Measurements from ENCODE around the gene ARMH3. TPM values are rescaled to one million over a fixed set of nuclear protein-coding genes. Genes with fewer than 3 reads are reported as not detected.
A peak's percentile ranks its signal among the peaks of the same experiment; 100 is the strongest.

The ARMH3 gene
- total RNA-seq, 1 experiment from 2014 or later = 17.7 TPM

DNA sequence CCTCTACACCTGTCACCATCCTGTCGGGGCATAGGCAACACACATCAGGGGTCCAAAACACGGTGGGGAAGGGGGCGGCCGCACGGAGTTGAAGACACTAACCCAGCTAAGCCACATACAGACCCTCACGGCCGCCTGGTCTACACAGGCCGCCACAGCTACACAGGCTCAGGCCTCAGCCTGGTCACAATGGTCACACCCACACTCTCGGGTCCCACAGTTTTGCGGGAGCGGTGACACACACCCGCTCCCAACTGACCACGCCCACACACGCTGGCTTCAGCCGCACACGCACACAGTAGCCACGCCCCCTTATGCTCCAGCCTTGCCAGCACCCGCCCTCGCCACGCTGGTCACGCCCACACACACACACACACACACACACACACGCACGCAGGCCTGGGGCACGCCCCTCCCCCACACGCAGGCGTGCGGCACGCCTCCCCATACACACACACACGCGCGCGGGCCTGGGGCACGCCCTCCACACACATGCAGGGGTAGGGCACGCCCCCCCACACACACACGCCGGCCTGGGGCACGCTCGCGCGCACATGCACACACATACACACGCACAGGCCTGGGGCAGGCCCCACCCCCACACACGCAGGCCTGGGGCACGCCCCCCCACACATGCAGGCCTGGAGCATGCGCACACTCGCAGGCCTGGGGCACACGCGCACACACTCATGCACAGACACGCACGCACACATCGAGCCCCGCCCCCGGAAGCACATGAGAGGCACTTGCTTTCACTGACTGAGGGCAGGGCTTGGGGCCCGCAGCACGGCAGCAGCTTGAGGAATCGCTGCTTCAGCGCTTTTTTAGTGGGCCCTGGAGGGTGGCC lies 225.4 kb downstream of the ARMH3 start:
- DNase-seq (ENCODE audit: low spot score) = no peak

GRCh38 chr10:101829561-101830315 lies 226.2 kb downstream of the ARMH3 start:
- no peak for DNase-seq (ENCODE audit: low spot score)

DNA sequence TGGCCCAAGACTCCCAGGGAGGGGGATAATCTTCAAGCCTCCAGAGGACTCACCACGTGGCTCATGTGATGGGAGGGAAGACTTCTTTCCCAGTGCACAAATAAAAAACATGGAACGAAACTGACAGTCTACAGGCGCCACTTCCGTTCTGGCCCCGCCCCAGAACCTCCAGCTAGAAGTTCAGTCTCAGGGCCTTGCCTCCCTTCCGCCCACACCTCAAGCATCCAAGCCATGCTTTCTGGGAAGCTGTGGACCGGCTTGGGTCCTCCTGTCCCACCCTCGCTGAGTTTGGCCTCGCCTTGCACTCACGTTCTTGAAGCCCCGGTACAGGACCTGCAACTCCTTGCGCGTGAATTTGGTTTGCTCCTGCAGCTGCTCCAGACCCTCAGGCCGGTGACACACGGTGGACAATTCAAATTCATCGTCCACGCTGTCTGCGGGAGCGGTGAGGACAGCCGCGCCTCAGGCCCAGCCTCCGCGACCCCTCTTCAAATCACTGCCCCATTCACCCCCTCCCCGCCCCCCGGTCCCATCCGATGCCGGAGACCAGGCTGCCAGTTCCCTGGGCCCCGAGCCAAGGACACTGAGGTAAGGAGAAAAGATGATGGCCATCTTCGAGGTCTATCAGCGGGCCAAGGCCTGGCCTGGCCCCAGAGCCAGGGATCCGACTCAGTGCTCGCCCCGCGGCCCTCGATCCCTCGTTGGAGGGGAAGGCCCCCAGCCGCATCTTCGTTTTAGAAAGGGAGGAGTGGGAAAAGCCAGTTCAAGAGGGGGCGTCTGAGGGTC lies 227.0 kb downstream of the ARMH3 start:
- DNase-seq (ENCODE audit: low spot score) = no peak

DNA sequence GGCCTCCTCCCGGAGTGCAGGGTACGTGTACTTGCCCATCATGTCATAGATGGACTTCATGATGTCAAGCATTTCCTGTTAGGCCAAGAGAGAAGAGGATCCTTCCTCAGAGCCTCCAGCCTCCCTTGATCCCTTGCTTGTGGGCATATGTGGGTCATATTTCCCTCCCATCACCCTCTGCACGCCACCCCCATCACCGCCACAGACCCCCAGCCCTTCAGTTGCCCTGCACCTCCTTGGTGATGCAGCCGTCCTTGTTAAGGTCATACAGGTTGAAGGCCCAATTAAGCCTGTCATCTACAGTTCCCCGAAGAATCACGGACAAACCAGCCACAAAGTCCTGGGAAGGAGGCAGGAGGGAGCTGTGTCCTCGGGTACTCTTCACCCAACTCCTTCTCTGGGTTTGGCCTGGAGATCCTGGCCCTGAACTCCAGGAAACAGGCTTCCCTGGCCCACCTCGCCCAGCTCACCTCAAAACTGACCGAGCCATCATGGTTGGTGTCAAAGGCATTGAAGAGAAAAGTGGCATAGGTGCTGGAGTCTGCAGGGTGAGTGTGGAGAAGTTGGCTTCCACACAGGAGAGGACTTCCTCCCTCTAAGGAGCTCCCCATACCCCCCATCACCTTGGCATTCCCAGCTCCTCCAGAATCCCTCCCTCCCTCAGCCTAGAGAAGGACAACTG lies 227.9 kb downstream of the ARMH3 start:
- DNase-seq (ENCODE audit: low spot score) = no peak

GRCh38 chr10:101826852-101827434 lies 229.0 kb downstream of the ARMH3 start:
- DNase-seq (ENCODE audit: low spot score) = no peak

DNA sequence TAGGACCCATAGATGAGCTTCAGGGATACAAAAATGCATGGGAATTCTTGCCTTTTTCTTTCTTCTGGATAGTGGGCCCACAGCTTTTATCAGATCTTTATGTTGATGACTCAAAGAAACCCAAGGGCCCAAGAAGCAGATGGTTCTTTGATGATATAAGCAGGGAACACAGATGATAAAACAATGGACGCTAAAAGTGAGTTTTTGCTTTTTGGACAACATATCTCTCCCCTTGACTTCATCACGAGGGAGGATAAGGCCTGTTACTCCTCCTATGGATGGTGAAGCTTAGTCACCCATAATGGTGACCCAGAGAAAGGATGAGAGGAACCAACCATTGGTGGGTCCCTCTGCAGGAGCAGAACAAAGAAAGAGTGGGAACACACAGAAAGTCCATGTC lies 231.2 kb downstream of the ARMH3 start:
- DNase-seq (ENCODE audit: low spot score) = no peak

DNA sequence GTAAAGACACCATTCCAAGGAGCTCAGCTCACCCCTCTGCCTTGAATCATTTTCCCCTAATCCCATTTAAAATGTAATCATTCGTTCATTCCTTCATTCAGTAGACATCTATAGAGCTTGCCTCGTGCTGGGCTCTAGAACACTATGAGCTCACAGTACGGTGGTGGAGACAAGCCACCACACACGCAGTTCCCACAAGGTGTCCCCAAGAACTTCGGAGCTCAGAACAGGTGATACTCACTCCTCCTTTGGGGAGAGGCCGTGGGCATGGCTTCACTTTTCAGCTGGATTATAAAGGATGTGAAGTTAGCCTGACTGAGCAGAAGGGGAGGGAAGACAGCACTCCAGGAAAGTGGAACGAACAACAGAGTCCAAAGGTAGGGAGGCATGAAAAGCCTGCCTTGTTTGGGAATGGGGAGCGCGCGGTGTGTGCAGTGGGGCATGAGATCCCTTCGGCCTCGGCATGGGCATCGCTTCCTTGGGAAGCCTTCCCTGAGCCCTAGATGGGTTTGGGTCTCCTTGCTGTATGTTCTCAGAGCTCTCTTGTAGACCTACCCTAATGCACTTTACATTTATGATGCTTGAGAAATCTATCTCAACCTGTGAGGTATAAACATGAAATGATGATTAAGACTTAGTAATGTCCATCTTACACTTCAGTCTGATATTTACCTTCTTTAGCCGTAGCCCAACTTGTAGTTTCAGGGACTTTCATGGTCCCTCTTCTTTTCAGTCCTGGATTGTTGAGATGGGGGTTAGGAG lies 236.9 kb downstream of the ARMH3 start:
- no peak for DNase-seq (ENCODE audit: low spot score)

GRCh38 chr10:101818119-101818871 lies 237.7 kb downstream of the ARMH3 start, which contains the start of gene OGA:
Gene OGA, minus strand, starts transcription at chr10:101818444. Its CDS starts 422 bp downstream, at chr10:101818022.
- DNase-seq (ENCODE audit: low spot score) = peak; percentile 99

GRCh38 chr10:101817337-101818118 lies 238.4 kb downstream of the ARMH3 start:
- peak; percentile 92 for DNase-seq (ENCODE audit: low spot score)

- no peak for DNase-seq (ENCODE audit: low spot score)
Measured at GRCh38 chr10:101816913-101817336, 239.0 kb downstream of the ARMH3 start.

- DNase-seq (ENCODE audit: low spot score) = no peak
Measured at GRCh38 chr10:101816376-101816775, 239.6 kb downstream of the ARMH3 start.

DNA sequence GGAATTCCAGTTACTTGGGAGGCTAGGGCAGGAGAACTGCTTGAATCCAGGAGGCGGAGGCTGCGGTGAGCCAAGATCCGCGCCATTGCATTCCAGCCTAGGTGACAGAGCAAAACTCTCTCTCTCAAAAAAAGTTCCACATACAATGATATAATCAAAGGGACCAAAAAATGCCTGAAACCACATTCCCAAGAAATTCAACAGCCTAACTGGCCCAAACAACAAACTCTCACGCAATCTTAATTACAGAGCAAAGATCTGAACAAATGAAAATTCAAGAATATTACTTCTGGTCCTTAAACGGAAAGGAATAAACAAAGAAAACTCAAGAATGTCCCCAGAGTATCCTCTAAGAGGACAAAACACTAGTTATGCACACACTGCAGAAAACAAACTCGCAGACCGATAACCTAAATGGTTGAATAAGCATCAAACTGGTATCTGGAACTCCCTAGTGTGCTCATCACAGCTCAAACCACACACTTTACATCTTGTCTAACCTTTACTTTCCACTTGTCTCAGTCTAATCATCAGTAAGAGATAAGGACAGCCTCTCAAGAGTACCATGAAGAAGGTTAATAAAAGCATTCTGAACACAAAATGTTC lies 241.4 kb downstream of the ARMH3 start:
- DNase-seq (ENCODE audit: low spot score) = no peak

DNA sequence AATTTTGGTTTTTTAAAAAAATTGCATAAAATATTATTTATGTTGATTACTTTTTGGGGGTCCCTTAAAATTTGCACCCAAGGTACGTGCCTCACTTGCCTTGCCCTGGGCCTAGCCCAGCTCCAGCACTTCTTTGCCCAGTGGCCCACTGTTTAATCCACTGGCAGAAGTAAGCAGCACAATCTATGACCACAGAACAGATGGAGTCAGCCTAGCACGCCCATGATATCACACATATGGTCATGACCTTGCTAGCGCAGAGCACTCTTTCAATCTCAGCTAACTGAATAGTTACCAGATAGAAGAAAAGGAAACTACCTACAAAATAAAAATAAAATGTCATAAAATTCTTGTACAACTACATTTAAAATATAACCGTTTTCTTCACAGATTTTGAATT lies 243.4 kb downstream of the ARMH3 start:
- DNase-seq (ENCODE audit: low spot score) = no peak

DNA sequence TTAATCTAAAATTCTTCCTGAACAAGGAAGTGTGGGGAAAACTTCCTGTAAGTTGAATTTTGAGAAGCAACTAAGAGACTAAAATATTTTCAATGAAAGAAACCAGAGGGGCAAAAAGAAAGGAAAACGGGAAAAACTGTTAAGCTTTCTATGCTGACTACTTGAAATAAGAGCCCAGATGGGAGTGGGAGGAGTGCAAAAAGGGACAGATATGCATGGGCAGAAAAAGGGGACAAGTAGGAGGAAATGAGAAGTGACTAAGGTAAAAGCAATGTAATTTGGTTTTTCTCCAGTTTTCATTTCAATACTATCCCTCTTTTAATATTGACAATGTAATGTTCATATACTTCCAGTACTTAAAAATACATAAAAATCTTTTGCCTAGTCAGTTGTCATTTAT lies 248.8 kb downstream of the ARMH3 start:
- no peak for DNase-seq (ENCODE audit: low spot score)

DNA sequence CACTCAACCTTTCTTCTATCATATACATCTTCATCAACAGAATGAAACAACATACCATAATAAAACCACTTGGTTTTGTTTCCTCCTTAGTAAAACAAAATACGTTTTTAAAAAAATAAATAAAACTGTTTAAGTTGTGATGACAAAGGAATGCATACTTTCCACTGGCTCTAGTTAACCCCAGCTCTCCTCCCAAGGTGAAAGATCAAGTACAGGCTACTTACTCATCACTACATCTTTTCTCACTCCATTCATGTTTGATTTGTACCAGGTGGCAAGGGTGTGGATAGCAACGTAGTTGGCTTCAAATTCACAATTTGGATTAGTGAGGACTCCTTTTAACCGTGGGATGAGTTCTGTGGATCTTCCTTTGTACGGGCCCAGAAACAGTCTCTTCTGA lies 252.5 kb downstream of the ARMH3 start:
- no peak for DNase-seq (ENCODE audit: low spot score)

GRCh38 chr10:101797403-101798059 lies 258.4 kb downstream of the ARMH3 start:
- DNase-seq (ENCODE audit: low spot score) = no peak

Measured in A172 (cell line).